H1 (cell line): Measurements from ENCODE around the gene PDE4B. TPM values are rescaled to one million over a fixed set of nuclear protein-coding genes. Genes with fewer than 3 reads are reported as not detected.

Experiments
- CTCF ChIA-PET: fragments of 300-600 bp; sonication (Branson Sonifier 250); formaldehyde crosslinking; loops from one replicate; lab custom pipeline; 2021; ENCODE audit not compliant: partially characterized antibody; lab: Charles Lee
- POLR2A ChIA-PET: fragments of 300-600 bp; sonication (Branson Sonifier 250); formaldehyde crosslinking; loops from one replicate; lab custom pipeline; 2021; ENCODE audit warnings: inconsistent platforms; ENCODE audit not compliant: partially characterized antibody; lab: Charles Lee
- DNase-seq, 2 experiments: peaks; one replicate each; pipeline versions ENCODE4 v3.0.0 to v3.0.0-alpha.2; 2010 to 2022; ENCODE audit warnings: low spot score in 2 of 2, low read depth in 1 of 2, mixed read lengths in 1 of 2
- FAIRE-seq: peaks from 2 replicates; lab custom pipeline; 2011; peaks lifted over from hg19 to GRCh38; lab: Jason Lieb, UNC
- H2AFZ ChIP-seq: 2 replicates; pipeline ENCODE4 v1.8.1; 2012; ENCODE audit warnings: low read length, inconsistent platforms
- H2AK5ac ChIP-seq: 2 replicates; pipeline ENCODE4 v1.6.1; 2013; ENCODE audit warnings: low read depth, low read length
- H2BK120ac ChIP-seq: replicated peaks from 2 replicates; pipeline ENCODE3; 2013; ENCODE audit warnings: low read depth, low read length, inconsistent platforms
- H2BK12ac ChIP-seq: 2 replicates; pipeline ENCODE4 v1.6.1; 2013; ENCODE audit warnings: low read depth, low read length
- H2BK15ac ChIP-seq: 2 replicates; pipeline ENCODE4 v1.6.1; 2013; ENCODE audit warnings: low read length
- H2BK20ac ChIP-seq: 2 replicates; pipeline ENCODE4 v1.6.1; 2013; ENCODE audit warnings: low read length
- H2BK5ac ChIP-seq: 2 replicates; pipeline ENCODE4 v1.6.1; 2013; ENCODE audit warnings: low read depth, low read length
- H3K14ac ChIP-seq: 2 replicates; pipeline ENCODE4 v1.6.1; 2013; ENCODE audit warnings: inconsistent platforms; ENCODE audit not compliant: insufficient read length
- H3K18ac ChIP-seq: 2 replicates; pipeline ENCODE4 v1.6.1; 2013; ENCODE audit warnings: low read length; ENCODE audit errors: extremely low read depth
- H3K23ac ChIP-seq: 2 replicates; pipeline ENCODE4 v1.6.1; 2013; ENCODE audit warnings: inconsistent platforms; ENCODE audit not compliant: insufficient read length
- H3K23me2 ChIP-seq: 2 replicates; pipeline ENCODE4 v1.6.1; 2013; ENCODE audit warnings: low read depth, low read length
- H3K27ac ChIP-seq: 2 replicates; pipeline ENCODE4 v1.6.1; 2011; ENCODE audit warnings: low read depth, low read length, inconsistent platforms
- H3K27me3 ChIP-seq, 4 experiments: replicated peaks in 1 of 4; 1 replicate in 1 of 4; 2 replicates in 3 of 4; pipeline versions ENCODE4 v1.6.1 to v1.8.1; 2011 to 2013; ENCODE audit warnings: low read length in 3 of 4, mild to moderate bottlenecking in 3 of 4, inconsistent platforms in 2 of 4, mixed read lengths in 2 of 4, moderate library complexity in 1 of 4; ENCODE audit not compliant: control insufficient read depth in 3 of 4, insufficient read depth in 3 of 4; ENCODE audit errors: extremely low read depth in 1 of 4
- H3K36me3 ChIP-seq, 4 experiments: 2 replicates each; pipeline versions ENCODE4 v1.6.1 to v1.8.1; 2011 to 2013; ENCODE audit warnings: mild to moderate bottlenecking in 4 of 4, low read length in 3 of 4, moderate library complexity in 2 of 4, control low read depth in 1 of 4, inconsistent platforms in 1 of 4; ENCODE audit not compliant: insufficient read depth in 4 of 4, control insufficient read depth in 2 of 4
- H3K4ac ChIP-seq: replicated peaks from 2 replicates; pipeline ENCODE3; 2013; ENCODE audit warnings: low read length, low read depth, mixed read lengths, inconsistent platforms; ENCODE audit not compliant: insufficient read length
- H3K4me1 ChIP-seq, 4 experiments: replicated peaks in 1 of 4; 1 replicate in 1 of 4; 2 replicates in 3 of 4; pipeline versions ENCODE4 v1.6.1 to v1.8.1; 2011 to 2013; ENCODE audit warnings: low read length in 3 of 4, inconsistent platforms in 2 of 4, mixed read lengths in 1 of 4; ENCODE audit not compliant: insufficient read depth in 4 of 4, control insufficient read depth in 3 of 4
- H3K4me2 ChIP-seq, 2 experiments: 2 replicates each; pipeline versions ENCODE4 v1.6.1 to v1.8.1; 2011 to 2013; ENCODE audit warnings: low read depth in 2 of 2, low read length in 2 of 2, control low read depth in 1 of 2, inconsistent platforms in 1 of 2, mild to moderate bottlenecking in 1 of 2; ENCODE audit not compliant: insufficient read depth in 1 of 2
- H3K4me3 ChIP-seq, 4 experiments: fragments of 200-600, 300-600 bp in 1 of 4; sonication (generic), shearing (Covaris generic), sonication (Bioruptor Twin) in 1 of 4; 2 replicates each; pipeline versions ENCODE4 v1.5.1 to v1.8.1; 2011 to 2016; ENCODE audit warnings: low read length in 4 of 4, low read depth in 3 of 4, control low read depth in 2 of 4, inconsistent platforms in 2 of 4, mild to moderate bottlenecking in 2 of 4, mixed read lengths in 1 of 4, moderate library complexity in 1 of 4; ENCODE audit not compliant: insufficient read depth in 2 of 4; ENCODE audit errors: extremely low read depth in 1 of 4
- H3K56ac ChIP-seq: replicated peaks from 2 replicates; pipeline ENCODE3; 2013; ENCODE audit warnings: low read depth, mild to moderate bottlenecking, mixed read lengths, low read length, inconsistent platforms; ENCODE audit not compliant: insufficient read length
- H3K79me1 ChIP-seq: 2 replicates; pipeline ENCODE4 v1.6.1; 2013; ENCODE audit warnings: low read depth, low read length, control low read depth
- H3K79me2 ChIP-seq, 2 experiments: 2 replicates each; pipeline versions ENCODE4 v1.6.1 to v1.8.1; 2012 to 2013; ENCODE audit warnings: low read length in 2 of 2, mild to moderate bottlenecking in 2 of 2, inconsistent platforms in 1 of 2; ENCODE audit not compliant: insufficient read depth in 2 of 2, control insufficient read depth in 1 of 2
- H3K9ac ChIP-seq, 4 experiments: replicated peaks in 1 of 4; 1 replicate in 1 of 4; 2 replicates in 3 of 4; pipeline versions ENCODE4 v1.6.1 to v1.8.1; 2011 to 2013; ENCODE audit warnings: low read depth in 3 of 4, low read length in 3 of 4, control low read depth in 2 of 4, mild to moderate bottlenecking in 2 of 4, moderate library complexity in 2 of 4, inconsistent platforms in 1 of 4; ENCODE audit errors: extremely low read depth in 1 of 4
- H3K9me3 ChIP-seq, 2 experiments: 2 replicates each; pipeline versions ENCODE4 v1.6.1 to v1.8.1; 2012 to 2013; ENCODE audit warnings: mild to moderate bottlenecking in 2 of 2, moderate library complexity in 2 of 2, control low read depth in 1 of 2, inconsistent platforms in 1 of 2, low read depth in 1 of 2, low read length in 1 of 2, mixed read lengths in 1 of 2; ENCODE audit not compliant: insufficient read depth in 2 of 2
- H4K20me1 ChIP-seq, 2 experiments: replicated peaks in 1 of 2; 2 replicates each; pipeline versions ENCODE3 to v1.8.1; 2011 to 2013; ENCODE audit warnings: inconsistent platforms in 2 of 2, low read length in 2 of 2, mild to moderate bottlenecking in 1 of 2; ENCODE audit not compliant: insufficient read depth in 2 of 2, control insufficient read depth in 1 of 2
- H4K5ac ChIP-seq: 2 replicates; pipeline ENCODE4 v1.6.1; 2013; ENCODE audit warnings: low read length, low read depth, mixed read lengths, inconsistent platforms; ENCODE audit not compliant: insufficient read length
- H4K8ac ChIP-seq: 2 replicates; pipeline ENCODE4 v1.8.0; 2013; ENCODE audit warnings: mild to moderate bottlenecking, moderate library complexity, low read length, inconsistent platforms; ENCODE audit not compliant: insufficient read depth; ENCODE audit errors: extremely low read depth
- H4K91ac ChIP-seq: replicated peaks from 2 replicates; pipeline ENCODE3; 2013; ENCODE audit warnings: low read length, mixed read lengths, inconsistent platforms; ENCODE audit not compliant: insufficient read length
- CBX5 ChIP-seq: fragments of 300-800, 300-1000 bp; sonication (generic); IDR thresholded peaks from 2 replicates; pipeline ENCODE4 v1.7.1; 2016; ENCODE audit warnings: antibody characterized with exemption, low read length, low read depth
- EP300 ChIP-seq, 2 experiments: IDR thresholded peaks; 1 replicate in 1 of 2; 2 replicates in 1 of 2; pipeline ENCODE4 v1.6.1; 2011 to 2012; ENCODE audit warnings: low read depth in 2 of 2, low read length in 2 of 2, mild to moderate bottlenecking in 2 of 2, borderline replicate concordance in 1 of 2, inconsistent platforms in 1 of 2, moderate library complexity in 1 of 2
- KDM1A ChIP-seq: fragments of 200-600, 300-600 bp; sonication (generic); IDR thresholded peaks from 2 replicates; pipeline ENCODE4 v1.7.1; 2016; ENCODE audit warnings: mild to moderate bottlenecking, low read length, borderline replicate concordance
- POLR2AphosphoS5 ChIP-seq: IDR thresholded peaks from 2 replicates; pipeline ENCODE4 v1.6.1; 2011; ENCODE audit warnings: low read depth, low read length
- SIX5 ChIP-seq: IDR thresholded peaks from 2 replicates; pipeline ENCODE4 v1.6.1; 2011; ENCODE audit warnings: mild to moderate bottlenecking, low read depth, low read length
- SP4 ChIP-seq: IDR thresholded peaks from 2 replicates; pipeline ENCODE4 v1.6.1; 2012; ENCODE audit warnings: low read length, inconsistent platforms
- SUZ12 ChIP-seq: fragments of 200-600 bp; sonication (generic); IDR thresholded peaks from 2 replicates; pipeline ENCODE4 v1.6.1; 2012; ENCODE audit warnings: mild to moderate bottlenecking, inconsistent platforms, low read length, moderate library complexity, mixed read lengths
- WGBS, 2 experiments: shearing (Covaris generic) in 1 of 2; methylation state at CpG; one replicate each; pipeline versions ENCODE4 v1.1.6 to v1.1.7; 2013 to 2015; ENCODE audit warnings: low lambda C conversion rate in 2 of 2, mixed read lengths in 2 of 2, inconsistent platforms in 1 of 2, low coverage in 1 of 2, missing lambda C conversion rate in 1 of 2; ENCODE audit not compliant: insufficient replicate concordance in 2 of 2, insufficient coverage in 1 of 2, insufficient read length in 1 of 2; ENCODE audit errors: extremely low coverage in 1 of 2, missing lambda C conversion rate in 1 of 2; 5-methylcytosine and 5-hydroxymethylcytosine counted together
- polyA plus RNA-seq, 7 experiments: library from polyadenylated mRNA; depleted of rRNA in 3 of 7; stranded (reverse) in 5 of 7; unstranded in 2 of 7; fragments of >200 nt in 5 of 7; fragments of 200-250 nt in 2 of 7; gene quantifications; 1 replicate in 5 of 7; 2 replicates in 1 of 7; 4 replicates in 1 of 7; pipeline versions ENCODE4 v1.2.1 to v1.2.3, GENCODE V29; 2011 to 2013; ENCODE audit warnings: missing spikeins in 2 of 7, mixed read lengths in 2 of 7
- total RNA-seq: library from RNA; stranded (reverse); fragmentation: NEBNext Ultra II Directional; extraction: Animal tissue kit (Norgen Biotek cat#: 25700); gene quantifications from 2 replicates; pipeline ENCODE4 v1.2.1, GENCODE V29; 2021

PDE4B gene
- total and polyA plus RNA-seq, 2 of the 8 experiments (the other 6 are each of a cell fraction or from before 2014, with no cell fraction given) = 5.0 to 15.1 TPM

DNA sequence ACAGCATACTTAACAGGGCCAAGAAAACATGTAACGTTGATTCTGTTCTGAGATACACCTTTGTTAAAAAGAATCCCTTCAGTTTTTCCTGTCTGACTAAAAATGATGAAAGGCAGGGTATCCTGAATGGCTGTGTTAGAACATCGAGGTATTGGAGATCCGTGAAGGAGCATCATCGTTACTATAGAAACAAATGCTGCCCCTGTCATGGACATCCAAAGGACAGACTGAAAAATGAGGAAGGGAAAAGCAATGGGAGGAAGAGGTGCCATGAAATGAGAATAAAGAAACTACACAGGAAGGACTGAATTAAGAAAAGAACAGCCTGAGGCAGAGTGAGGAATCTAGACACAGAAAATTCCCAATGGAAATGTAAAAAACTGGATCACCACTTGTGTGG, 257.9 kb downstream of the PDE4B start:
- no peak overlapping the region for H2AK5ac ChIP-seq
- H3K27me3 ChIP-seq = no peaks in the 10 kb centered on the region
- CTCF ChIA-PET = no interaction called here
- no peak overlapping the region for H4K91ac ChIP-seq
- DNase-seq (no peak), FAIRE-seq (no peak)
- 89% methylated on average over 4 of the region's 4 CpGs; no CpG with 5 or more reads in 1 of the 2 experiments for WGBS, 2 experiments
- H2BK12ac ChIP-seq = no peak overlapping the region
- no peak overlapping the region for H2BK5ac ChIP-seq
- no peak overlapping the region for H3K14ac ChIP-seq
- POLR2A ChIA-PET = no interaction called here
- H3K4ac ChIP-seq = no peak overlapping the region
- H2AFZ ChIP-seq = no peak overlapping the region
- no peak overlapping the region for H3K4me3 ChIP-seq
- no peaks in the 10 kb centered on the region for H3K36me3 ChIP-seq
- no peaks in the 10 kb centered on the region for H3K4me1 ChIP-seq
- H3K56ac ChIP-seq = no peak overlapping the region
- H4K5ac ChIP-seq = no peak overlapping the region
- no peak overlapping the region for H2BK15ac ChIP-seq
- H3K79me1 ChIP-seq = no peaks in the 10 kb centered on the region
- H2BK20ac ChIP-seq = no peak overlapping the region
- no peak overlapping the region for H3K9ac ChIP-seq
- no peaks in the 10 kb centered on the region for H4K20me1 ChIP-seq
- H3K23me2 ChIP-seq = no peaks in the 10 kb centered on the region
- H3K18ac ChIP-seq = no peak overlapping the region
- no peak overlapping the region for H4K8ac ChIP-seq
- H3K4me2 ChIP-seq = no peak overlapping the region
- TF ChIP-seq SIX5 (no peak), SUZ12 (no peak), SP4 (no peak), EP300 (IDR thresholded peaks at IDR 0.05; ENCODE audit: borderline replicate concordance in 1 of 2, low read depth in 2 of 2, low read length in 2 of 2) (no peak), CBX5 (no peak), POLR2AphosphoS5 (no peak), KDM1A (no peak)
- TF ChIP-seq, all 59 proteins: peak for 0
- H2BK120ac ChIP-seq = no peak overlapping the region
- H3K27ac ChIP-seq = no peak overlapping the region
- no peaks in the 10 kb centered on the region for H3K9me3 ChIP-seq
- H3K79me2 ChIP-seq = no peaks in the 10 kb centered on the region
- no peak overlapping the region for H3K23ac ChIP-seq
